Right lobe of liver (tissue), 4 donors: ENCODE data around the gene CCNF.

Experiments used
- CTCF ChIP-seq, 4 donors: fragments of 200-600 bp in 3 of 4; fragments of 450-650 bp in 1 of 4; IDR thresholded peaks; one replicate each; pipeline versions ENCODE4 v1.5.1 to v1.8.0; 2016 to 2022; ENCODE audit warnings: antibody characterized with exemption in 4 of 4, mild to moderate bottlenecking in 2 of 4
- POLR2A ChIP-seq: fragments of 450-650 bp; IDR thresholded peaks from one replicate; pipeline ENCODE4 v1.6.1; 2017; ENCODE audit warnings: antibody characterized with exemption, mild to moderate bottlenecking
- donor health status: DM: no; HTN: no; CAD: no.
- donor health status: DM: no; HTN: no; CAD: no.
- donor health status: DM: no; HTN: yes; CAD: no.

GRCh38 chr16:2449118-2449517, 19.9 kb downstream of the CCNF start:
- TF ChIP-seq CTCF (IDR thresholded peaks at IDR 0.05), result no peak
- no peak for TF ChIP-seq POLR2A
